Measurements from ENCODE around the gene RNF130. TPM values are rescaled to one million over a fixed set of nuclear protein-coding genes. Genes with fewer than 3 reads are reported as not detected.

RNF130 gene
- total and polyA plus RNA-seq, 7 donors: 34.3 to 144 (median 64.1) TPM

DNA sequence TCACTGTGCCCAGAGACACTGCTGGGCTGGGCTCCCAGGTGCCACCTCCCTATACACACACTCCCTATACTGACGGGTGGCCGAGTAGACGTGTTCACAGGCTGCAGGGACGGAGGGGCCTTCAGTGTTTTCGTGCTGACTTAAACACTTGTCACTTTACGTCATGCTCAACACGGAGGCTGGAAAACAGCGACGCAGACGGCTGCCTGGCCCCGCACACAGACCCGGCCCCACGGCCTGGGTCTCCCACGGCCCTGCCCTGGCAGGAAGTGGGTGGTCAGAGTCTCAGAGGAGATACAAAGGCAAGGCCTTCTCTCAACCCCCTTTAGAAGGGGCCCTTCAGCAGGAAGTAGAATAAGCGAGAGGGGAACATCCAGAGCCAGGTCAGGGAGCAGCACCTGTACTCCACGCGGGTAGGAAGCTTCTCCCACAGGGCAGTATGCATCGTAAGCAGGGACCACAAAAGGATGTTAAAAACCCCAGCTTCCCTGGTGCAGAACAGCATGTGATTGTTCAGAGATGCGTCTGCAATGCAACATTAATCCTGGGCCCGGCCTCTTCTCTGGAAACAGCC lies 152.0 kb downstream of the RNF130 start:
- intact Hi-C loops (cut with DNase I): no loop called here
- H3K27ac ChIP-seq: no peak overlapping the region
- H3K4me3 ChIP-seq: no peak overlapping the region
- no peaks in the 10 kb centered on the region for H3K9me3 ChIP-seq
- no peaks in the 10 kb centered on the region for H3K36me3 ChIP-seq
- H3K27me3 ChIP-seq: peaks cover 0 to 4% (median 0%) of the 10 kb centered on the region in 3 donors
- no peaks in the 10 kb centered on the region for H3K4me1 ChIP-seq
- WGBS, 2 donors: 81 to 93% methylated on average over 20 of the region's 20 CpGs
- TF ChIP-seq POLR2AphosphoS5 (IDR thresholded peaks at IDR 0.05): no peak
- no peak for TF ChIP-seq POLR2A (IDR thresholded peaks at IDR 0.05)
- TF ChIP-seq EP300 (IDR thresholded peaks at IDR 0.05): no peak
- TF ChIP-seq, protein P1, sequence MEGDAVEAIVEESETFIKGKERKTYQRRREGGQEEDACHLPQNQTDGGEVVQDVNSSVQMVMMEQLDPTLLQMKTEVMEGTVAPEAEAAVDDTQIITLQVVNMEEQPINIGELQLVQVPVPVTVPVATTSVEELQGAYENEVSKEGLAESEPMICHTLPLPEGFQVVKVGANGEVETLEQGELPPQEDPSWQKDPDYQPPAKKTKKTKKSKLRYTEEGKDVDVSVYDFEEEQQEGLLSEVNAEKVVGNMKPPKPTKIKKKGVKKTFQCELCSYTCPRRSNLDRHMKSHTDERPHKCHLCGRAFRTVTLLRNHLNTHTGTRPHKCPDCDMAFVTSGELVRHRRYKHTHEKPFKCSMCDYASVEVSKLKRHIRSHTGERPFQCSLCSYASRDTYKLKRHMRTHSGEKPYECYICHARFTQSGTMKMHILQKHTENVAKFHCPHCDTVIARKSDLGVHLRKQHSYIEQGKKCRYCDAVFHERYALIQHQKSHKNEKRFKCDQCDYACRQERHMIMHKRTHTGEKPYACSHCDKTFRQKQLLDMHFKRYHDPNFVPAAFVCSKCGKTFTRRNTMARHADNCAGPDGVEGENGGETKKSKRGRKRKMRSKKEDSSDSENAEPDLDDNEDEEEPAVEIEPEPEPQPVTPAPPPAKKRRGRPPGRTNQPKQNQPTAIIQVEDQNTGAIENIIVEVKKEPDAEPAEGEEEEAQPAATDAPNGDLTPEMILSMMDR (IDR thresholded peaks at IDR 0.05): no peak
- DNase-seq: no peak

DNA sequence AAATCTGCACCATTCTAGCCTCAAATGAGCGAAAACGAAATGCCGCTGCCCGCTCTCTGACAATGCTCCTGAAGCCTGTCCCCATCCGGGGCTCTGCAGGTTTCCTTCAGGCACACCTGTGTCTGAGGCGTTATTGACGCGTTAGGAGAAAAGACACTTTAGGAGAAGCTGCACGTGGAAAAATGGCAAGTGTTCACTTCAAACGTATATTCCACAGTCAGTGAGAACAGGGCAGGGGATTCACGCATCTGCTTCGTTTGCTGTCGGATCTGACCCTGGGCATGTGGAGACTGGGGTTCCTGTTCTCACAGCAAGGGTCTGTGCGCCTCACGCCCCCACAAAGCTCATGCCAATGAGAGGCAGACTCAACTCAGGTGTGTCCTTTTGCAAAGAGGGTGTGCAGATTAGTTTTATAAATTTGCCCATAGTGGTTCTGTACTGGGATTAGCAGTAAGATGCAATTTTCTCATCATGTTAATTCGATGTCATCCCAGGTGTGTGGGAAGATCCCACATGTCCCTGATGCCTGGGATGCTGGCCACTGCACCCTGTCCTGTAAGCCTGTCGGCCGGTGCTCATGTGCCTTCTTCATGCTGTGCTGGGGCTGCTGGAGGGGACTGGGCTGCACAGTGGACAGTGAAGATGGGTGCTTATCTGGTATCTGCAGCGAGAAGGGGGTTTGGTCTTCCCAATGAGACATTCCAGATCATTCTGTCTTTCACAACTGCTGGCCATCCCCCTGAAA lies 152.6 kb downstream of the RNF130 start:
- Histone ChIP-seq H3K27me3 (peaks cover 0 to 4% (median 0%) of the 10 kb centered on the region in 3 donors), H3K36me3 (no peaks in the 10 kb centered on the region), H3K27ac (no peak overlapping the region), H3K9me3 (no peaks in the 10 kb centered on the region), H3K4me3 (no peak overlapping the region), H3K4me1 (no peaks in the 10 kb centered on the region)
- TF ChIP-seq EP300 (IDR thresholded peaks at IDR 0.05) (no peak), POLR2AphosphoS5 (IDR thresholded peaks at IDR 0.05) (no peak), POLR2A (IDR thresholded peaks at IDR 0.05) (no peak)
- TF ChIP-seq, protein P1 (IDR thresholded peaks at IDR 0.05): no peak
- DNase-seq: no peak
- WGBS, 2 donors: 96 to 97% methylated on average over 19 of the region's 19 CpGs
- intact Hi-C loops (cut with DNase I): no loop called here

DNA sequence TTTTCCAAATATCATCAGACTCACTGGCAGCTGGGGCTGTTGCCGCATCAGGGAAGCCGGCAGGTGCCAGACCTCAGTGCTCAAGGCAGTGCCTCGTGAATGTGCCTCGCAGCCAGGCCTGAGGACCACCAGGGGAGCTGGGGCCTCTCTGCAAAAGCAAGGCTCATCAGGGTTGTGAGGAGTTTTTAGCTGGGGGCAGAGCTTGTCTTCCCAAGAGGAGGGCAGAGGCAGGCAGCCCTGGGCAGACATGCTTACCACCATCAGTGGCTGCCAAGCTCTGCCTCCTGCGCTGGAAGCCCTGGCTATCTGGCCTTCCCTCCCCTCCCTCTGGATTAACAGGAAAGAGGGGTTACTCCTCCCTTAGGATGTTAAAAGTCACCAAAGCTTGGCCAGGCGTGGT lies 155.0 kb downstream of the RNF130 start:
- WGBS, 2 donors: 88 to 93% methylated on average over 6 of the region's 6 CpGs
- intact Hi-C loops (cut with DNase I): no loop called here
- Histone ChIP-seq H3K4me3 (no peak overlapping the region), H3K27ac (no peak overlapping the region), H3K4me1 (no peaks in the 10 kb centered on the region), H3K9me3 (no peaks in the 10 kb centered on the region), H3K36me3 (no peaks in the 10 kb centered on the region), H3K27me3 (peaks cover 0 to 4% (median 0%) of the 10 kb centered on the region in 3 donors)
- TF ChIP-seq, protein P1 (IDR thresholded peaks at IDR 0.05): no peak
- TF ChIP-seq POLR2AphosphoS5 (IDR thresholded peaks at IDR 0.05) (no peak), POLR2A (IDR thresholded peaks at IDR 0.05) (no peak), EP300 (IDR thresholded peaks at IDR 0.05) (no peak)
- DNase-seq: no peak

DNA sequence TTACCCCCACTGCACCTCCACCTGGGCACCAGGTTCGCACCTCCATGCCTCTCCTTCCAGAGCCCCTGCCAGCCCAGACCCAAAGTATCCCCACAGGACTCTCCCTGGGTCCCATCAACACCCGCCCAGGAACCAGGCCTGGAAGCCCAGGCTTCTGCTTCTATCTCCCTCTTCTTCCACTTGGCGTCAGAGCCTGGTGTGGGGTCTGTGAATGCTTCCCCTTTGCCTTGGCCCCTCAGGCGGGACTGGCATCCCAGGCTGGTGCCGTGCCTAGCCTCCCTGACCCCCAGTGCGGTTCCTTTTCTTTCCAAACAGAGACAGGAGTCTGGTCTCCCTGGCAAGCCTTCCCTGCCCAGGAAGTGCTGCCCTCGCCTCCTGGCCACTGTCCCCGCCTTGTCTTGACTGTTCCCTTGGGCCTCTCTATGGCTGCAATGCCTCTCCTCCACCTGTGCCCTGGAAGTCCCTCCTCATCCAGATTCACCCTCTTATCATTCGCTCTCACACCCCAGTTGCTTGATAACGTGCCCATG lies 156.1 kb downstream of the RNF130 start:
- TF ChIP-seq, protein P1 (IDR thresholded peaks at IDR 0.05): no peak
- TF ChIP-seq POLR2A (IDR thresholded peaks at IDR 0.05) (no peak), POLR2AphosphoS5 (IDR thresholded peaks at IDR 0.05) (no peak), EP300 (IDR thresholded peaks at IDR 0.05) (no peak)
- no peaks in the 10 kb centered on the region for H3K4me1 ChIP-seq
- intact Hi-C loops (cut with DNase I): no loop called here
- no peak overlapping the region for H3K4me3 ChIP-seq
- no peak overlapping the region for H3K27ac ChIP-seq
- H3K36me3 ChIP-seq: no peaks in the 10 kb centered on the region
- WGBS, 2 donors: 93% methylated on average over 10 of the region's 10 CpGs
- H3K9me3 ChIP-seq: no peaks in the 10 kb centered on the region
- H3K27me3 ChIP-seq: peaks cover 0 to 4% (median 0%) of the 10 kb centered on the region in 3 donors
- no peak for DNase-seq
